ENCODE measurements around the gene CLTB.

Gene CLTB

DNA sequence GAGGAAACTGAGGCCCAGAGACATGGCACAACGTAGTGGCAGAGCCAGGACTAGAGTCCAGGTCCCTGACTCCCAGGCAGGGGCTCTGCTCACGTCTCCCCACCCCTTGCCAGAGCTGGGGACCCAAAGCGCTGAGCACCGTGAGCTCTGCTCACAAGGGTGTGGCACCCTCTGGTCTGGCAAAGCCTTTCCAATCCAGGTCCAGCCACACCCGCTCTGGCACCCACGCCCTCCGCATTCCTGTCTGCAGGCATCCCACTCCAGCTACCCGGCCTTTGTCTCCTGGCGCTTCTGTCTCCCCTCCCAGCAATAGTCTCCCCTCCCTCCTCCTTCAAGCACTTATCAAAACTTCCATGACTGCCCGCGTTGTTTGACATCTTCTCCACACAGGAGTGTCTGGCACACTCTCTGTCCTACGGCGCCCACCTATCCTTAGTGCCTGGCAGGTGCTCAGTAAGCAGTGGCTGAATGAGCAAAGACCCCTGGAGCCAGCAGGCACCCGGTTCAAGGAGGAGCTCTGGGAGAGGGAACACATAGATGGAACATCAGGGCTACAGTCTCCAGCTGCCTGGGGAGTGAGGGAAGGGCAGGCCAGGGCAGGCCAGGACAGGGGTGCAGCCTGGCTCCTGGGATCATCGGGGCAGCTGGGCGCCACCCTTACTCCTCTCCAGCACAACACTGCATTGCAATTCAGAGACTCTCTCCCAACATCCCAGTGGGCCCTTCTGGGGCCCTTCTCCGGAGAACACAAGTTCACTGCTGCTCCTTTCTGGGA, 15.8 kb downstream of the CLTB start:
- DNase-seq, result no peak

DNA sequence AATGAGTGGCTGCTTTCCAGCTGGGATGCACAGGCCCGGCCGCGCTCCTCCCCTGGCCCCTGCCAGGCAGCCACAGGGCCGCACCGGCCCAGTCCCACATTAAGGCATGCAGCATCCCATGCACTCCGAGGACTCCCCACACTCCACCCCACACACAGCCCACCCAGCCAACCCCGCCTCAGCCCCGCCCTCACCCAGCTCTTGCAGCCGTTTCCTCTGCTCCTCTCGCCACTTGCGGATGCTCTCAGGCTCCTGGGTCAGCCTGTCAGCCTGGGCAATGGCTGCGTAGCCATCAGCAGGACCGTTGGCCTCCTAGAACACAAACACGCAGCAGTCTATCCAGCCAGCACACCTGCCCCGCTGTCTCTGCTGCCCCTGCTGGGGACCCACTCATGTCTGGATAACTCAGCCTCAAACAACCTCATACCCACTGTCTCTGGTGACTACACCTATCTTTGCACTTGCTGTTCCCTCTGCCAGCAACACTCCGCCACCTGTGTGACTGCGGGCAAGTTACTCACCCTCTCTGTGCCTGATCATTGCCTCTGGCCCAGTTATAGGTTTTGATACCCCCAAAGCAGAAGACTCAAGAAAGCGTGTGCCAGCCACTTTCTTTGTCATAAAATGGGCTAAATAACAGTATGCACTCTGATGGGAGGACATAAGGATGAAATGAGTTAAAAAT, 18.5 kb downstream of the CLTB start:
- no peak for DNase-seq

DNA sequence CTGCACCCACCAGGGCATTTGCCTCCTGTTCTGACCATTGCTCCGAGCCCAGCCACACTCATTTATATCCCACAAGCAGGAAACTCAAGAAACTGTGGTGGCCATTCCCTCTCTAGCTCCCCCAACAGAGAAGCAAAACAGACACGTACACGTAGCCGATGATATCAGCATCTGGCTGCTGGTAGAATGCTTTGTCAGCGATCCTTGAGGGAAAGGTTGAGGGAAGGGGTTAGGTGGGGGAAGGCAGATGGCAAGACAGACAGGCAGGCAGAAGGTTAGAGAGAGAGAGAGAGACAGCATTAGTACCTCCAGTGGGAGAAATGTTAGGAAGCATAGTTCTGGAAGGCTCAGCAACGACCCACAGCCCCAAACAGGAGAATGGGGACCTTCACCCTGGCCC, 20.0 kb downstream of the CLTB start:
- DNase-seq, result no peak

DNA sequence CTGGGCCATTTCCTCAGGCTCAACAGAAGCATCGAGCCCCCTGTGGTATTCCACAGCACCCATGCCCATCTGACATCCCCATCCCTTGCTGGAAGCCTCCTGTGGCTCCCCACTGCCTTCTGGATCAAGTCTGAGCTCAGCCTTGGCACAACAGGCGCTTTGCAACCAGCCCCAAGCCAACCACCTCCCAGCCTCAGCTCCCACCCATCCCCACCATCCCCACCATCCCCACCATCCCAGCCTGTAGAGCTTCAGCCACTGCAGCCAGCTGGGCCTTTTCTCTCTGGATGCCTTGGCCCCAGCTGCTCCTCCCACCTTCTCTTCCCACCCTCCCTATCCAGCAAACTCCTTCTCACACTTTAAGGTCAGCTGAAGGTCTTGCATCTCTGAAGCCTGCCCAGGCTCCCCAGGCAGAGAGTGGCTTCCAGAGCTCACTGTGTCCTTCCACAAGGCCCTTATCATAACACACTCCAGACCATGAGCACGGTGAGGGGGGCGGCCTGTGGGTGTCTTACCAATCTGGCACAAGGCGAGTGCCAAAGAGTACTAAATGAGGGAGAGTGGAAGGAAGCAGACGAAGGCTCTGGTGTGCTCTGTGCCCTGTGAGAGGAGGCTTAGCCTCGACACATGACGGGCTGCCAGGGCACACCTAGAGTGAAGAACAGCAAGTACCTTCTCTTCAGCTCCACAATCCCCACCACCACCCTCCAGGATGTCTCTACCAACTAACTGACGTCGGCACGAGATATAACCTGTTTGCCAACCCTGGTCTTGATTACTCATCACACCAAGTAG, 21.3 kb downstream of the CLTB start:
- DNase-seq, result no peak

DNA sequence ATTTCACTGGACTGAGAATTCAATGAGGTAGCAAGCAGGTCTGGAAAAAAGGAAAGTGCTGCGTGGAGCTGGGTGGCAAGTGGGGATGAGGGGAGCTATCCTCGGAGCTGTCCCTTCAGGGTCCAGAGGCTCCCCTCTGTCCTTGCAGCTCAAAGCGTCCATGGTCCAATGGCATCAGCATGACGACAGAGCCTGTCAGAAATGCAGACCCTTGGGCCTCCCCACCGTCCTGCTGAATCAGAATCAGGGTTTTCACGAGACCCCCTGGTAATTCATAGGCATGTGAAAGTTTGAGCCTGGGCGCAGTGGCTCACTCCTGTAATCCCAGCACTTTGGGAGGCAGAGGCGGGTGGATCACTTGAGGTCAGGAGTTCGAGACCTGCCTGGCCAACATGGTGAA, 22.2 kb downstream of the CLTB start:
- DNase-seq, result no peak

DNA sequence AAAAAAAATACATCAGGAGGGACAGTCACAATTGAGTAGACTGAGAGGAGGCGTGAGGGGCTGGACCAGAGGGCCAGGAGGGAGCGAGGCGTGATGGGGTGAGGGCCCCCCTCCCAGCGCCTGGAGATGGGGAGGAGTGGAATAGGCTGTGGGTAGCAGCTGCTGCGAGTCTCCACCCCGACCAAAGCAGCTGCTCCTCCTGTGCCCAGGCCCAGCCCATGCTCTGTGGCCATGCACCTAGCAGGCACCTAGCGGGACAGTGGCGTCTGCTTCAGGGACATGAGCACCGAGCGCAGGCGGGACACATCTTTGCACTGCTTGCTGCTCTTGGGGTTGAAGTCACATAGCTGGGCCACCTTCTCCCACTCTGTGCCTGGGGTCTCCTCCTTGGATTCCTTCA, 23.8 kb downstream of the CLTB start:
- DNase-seq, result no peak

DNA sequence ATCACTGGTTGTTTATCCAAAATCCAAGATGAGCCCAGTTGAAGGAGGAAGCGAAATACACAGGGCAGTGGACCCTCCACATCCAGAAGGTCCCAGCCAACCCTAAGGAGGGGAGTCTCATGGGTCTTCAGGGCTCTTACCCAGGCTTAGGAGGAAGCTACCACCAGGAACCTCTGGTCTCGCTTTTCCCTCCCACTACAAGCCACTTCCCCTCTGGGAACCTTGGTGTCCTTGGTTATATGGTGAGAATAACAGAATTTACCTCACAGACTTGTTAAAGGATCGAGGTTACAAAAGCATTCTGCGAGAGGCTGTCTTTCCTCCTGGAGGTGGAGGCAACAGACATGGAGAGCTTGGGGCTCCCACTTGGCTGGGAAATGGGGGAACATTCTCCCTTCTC, 24.3 kb downstream of the CLTB start:
- no peak for DNase-seq

DNA sequence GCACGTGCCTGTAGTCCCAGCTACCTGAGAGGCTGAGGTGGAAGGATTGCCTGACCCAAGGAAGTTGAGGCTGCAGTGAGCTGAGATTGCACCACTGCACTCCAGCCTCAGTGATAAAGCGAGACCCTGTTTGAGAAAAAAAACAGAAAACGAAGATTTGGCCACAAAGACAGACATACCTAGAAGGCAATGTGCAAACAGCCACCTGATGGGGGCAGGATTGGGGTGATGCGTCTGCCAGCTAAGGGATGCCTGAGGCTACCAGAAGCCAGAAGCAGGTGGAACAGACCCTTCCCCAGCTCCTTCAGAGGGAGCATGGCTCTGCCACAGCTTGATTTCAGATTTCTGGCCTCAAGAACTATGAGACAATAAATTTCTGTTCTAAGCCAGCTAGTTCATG, 24.9 kb downstream of the CLTB start:
- DNase-seq, result no peak

DNA sequence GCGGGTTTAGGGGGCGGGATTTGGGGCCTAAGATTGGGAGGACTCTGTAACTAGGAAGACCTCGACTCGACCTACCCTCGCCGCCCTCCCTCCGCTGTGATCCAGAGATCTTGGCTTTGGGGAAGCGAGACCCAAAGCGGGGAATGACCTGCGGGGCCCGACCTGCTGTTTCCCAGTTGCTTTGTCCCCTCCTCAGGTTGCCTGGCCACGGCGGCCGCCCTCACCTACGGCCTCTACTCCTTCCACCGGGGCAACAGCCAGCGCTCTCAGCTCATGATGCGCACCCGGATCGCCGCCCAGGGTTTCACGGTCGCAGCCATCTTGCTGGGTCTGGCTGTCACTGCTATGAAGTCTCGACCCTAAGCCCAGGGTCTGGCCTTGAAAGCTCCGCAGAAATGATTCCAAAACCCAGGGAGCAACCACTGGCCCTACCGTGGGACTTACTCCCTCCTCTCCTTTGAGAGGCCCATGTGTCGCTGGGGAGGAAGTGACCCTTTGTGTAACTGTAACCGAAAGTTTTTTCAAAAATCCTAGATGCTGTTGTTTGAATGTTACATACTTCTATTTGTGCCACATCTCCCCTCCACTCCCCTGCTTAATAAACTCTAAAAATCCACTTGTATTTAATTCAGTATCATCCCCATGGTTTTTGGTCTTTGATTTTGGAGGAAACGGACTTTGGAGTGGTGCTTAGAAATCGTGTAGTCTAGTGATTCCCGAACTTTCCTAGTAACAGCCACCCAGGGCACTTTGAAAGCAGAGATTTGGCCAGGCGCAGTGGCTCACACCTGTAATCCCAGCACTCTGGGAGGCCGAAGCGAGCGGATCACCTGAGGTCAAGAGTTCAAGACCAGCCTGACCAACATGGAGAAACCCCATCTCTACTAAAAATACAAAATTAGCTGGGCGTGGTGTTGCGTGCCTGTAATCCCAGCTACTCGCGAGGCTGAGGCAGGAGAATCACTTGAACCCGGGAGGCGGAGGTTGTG, 26.9 kb downstream of the CLTB start:
- DNase-seq, result no peak

DNA sequence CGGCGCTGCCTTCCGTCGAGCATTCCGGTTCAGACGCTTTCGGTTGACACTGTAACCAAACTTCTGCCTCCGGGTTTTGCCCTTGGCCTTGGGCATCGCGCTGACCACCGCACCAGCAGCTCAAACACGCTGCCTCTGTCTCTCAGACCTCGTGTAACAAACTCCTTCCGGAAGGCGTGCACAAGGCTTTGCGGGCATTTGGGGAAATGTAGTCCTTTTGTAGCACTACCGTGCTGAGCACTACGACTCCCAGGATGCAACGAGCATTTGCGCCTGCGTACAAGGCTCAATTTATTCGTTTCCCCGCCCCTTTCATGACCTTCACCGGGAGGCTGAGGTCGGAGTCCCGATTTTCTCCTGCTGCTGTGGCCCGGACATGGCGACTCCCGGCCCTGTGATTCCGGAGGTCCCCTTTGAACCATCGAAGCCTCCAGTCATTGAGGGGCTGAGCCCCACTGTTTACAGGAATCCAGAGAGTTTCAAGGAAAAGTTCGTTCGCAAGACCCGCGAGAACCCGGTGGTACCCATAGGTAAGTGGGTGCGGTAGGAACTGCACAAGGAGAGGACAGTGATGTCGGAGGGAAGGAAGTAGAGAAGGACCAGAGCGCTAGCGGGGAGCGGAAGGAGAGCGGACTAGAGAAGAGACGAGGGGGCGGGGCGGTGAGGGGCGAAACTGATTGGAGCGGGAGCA, 27.8 kb downstream of the CLTB start, which contains the start of the genes HIGD2A and NOP16:
TSS of gene HIGD2A (plus strand) at position 308 of the 691 bp plus-strand sequence. CDS start at position 377, 69 bp downstream.
TSS of gene NOP16 (minus strand) at position 155 of the 691 bp plus-strand sequence. CDS start at position 96, 59 bp downstream.
- peak; percentile 99 for DNase-seq

DNA sequence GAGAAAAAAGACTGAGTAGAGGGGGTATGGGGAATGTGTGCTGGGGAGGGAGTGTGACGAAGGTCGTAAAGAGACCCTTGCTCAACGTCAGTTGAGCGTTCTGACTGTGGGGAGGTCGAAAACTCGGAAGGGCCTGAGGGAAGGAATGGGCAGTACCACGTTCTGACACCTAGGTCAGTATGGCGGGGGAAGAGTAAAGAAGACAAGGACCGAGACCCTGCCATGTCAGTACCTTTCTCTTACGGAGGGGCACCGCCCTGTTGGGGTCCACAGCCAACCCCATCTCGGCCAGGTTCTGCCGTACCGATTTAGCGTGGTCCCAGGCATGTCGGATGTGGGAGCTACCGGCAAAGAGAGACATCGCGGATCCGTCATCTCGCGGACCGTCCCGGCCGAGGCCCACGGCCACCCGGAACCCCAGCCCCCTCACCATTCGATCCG, 28.3 kb downstream of the CLTB start:
- DNase-seq, result no peak

DNA sequence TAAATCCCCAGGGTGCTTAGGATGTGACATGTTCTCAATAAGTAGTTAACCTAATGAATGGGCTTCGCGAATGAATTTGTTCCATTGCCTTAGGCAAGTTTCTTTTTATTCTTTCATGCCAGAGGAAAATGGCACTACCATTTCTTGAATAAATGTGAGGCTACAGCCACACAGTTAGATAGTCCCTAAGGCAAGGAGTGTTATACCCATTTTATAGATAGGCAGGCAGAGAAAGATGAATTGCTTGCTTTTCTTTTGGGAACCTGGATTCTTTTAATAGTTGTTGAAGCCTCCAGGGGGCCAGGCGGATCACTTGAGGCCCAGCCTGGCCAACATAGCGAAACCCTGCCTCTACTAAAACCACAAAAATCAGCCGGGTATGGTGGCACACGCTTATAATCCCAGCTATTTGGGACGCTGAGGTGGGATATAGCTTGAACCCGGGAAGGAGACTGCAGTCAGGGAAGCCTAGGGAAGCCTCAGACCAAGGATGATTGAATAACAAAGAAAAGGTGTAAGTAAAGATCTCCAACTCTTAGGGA, 28.9 kb downstream of the CLTB start:
- DNase-seq, result no peak

DNA sequence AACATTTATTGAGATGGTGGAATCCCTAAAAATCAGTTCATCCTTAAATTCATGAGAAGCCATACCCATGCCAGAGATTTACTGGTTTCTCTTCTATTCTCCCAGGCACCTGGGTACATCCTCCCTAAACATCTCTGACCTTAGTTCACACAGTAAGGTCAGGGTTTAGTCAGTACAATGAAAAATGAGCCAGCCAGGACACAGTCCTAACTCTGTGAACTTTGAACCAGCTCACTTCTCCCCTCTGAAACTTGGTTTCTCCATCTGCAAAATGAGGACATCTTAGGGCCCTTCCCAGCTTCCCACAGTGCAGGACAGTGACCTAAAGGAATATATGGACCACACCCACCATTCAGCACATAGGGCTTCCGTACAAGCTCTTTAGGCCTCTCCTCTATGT, 29.8 kb downstream of the CLTB start:
- no peak for DNase-seq

DNA sequence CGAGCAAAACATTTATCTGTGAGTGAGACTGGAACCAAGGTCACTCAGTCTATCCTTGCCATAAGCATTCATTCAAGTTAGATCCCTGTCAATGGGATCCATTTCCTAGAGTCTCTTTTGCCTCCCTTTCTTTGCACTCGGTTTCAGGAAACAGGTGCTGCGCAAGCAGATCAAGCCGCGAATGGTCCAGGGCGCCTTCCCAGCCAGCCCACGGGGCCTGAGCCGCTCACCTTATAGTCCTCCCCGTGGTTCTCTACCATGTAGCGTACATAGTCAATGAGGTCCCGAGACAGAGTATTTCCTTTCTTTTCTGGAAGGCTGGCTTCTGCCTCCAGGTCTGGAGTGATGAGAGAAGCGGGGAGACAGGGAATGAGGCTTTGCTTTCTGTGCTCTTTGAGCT, 31.3 kb downstream of the CLTB start:
- no peak for DNase-seq

DNA sequence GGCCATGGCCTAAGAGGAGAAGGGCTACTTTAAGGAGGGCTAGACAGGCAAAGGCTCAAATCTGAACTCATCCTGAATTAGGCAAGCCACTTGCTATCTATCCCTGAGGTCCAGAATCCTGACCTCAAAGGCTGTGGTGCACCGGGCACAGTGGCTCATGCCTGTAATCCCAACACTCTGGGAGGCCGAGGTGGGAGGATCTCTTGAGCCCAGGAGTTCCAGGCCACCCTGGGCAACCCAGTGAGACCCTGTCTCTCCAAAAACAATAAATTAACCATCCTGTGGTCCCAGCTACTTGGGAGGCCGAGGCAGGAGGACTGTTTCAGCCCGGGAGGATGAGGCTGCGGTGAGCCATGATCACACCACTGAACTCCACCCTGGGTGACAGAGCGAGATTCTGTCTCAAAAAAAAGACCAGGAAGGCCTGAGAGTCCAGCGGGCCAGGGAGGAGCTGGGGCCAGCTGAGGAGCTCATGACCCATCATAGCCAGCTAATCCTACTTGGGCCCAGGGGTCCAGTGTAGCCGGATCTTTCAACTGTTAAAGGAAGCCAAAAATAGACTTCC, 31.9 kb downstream of the CLTB start:
- DNase-seq, result no peak

DNA sequence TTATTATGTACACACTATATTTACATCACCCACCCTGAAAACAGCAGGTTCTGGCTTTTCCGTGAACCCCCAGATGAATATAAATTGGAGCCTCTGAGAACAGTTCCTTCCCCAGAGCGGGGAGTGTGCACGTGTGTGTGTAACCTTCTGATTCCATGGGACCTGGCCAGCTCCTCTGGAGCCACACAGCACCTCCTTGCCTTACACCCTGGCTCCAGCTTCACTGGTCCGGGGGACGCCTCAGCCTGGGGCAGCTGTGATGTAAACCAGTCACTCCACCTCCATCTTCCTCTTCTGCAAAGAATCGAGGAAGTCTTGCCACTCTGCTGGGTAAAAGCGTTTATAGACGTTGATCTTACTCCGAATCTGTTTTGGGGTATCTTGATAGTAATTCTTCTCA, 32.4 kb downstream of the CLTB start:
- DNase-seq, result no peak

DNA sequence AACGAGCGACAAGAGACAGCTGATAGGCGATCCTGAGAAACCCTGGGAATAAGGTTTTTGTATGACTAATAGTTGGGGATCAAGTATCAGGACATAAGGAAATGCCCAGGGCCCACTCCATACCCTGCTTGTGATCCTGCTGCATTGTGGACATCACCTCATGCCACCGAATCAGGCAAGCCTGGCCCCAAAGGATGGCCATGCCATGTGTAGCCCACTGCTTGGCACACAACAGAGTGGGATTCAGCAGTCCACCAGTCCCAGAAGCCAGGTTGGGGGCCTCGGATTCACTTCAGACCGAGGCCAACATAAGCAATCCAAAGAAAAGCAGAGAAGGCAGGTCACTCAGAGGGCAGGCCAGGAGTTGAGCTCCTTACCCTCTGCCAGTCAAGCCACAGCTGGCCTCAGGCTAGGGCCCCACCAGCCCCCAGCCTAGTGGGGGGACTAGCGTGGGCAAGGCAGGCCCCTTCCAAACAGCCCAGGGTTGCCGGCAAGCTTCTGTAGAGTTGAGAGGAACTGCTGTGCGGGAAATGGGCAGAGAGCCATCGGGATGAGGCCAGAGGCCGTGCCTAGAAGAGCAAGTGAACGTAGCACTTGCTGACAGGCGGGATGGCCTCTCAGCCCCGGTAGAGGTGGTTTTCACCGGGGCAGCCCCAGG, 33.0 kb downstream of the CLTB start:
- no peak for DNase-seq

DNA sequence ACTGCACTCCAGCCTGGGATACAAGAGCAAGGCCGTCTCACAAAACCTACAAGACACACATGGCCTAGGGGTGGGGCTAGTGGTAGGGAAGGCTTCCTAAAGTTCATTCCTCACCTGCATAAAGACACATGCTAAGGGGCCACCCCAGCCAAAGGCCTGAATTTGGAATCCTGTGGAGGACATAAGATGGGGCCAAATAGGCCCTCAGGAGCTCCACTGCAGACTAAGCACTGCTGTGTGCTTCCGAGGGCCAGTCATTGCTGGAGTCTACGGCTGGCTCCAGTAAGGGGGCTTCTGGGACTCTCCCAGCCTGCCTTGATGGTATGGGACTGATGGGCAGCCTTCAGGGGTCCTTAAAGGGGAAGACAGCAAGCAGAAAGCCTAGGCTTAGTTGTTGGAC, 33.6 kb downstream of the CLTB start:
- no peak for DNase-seq

DNA sequence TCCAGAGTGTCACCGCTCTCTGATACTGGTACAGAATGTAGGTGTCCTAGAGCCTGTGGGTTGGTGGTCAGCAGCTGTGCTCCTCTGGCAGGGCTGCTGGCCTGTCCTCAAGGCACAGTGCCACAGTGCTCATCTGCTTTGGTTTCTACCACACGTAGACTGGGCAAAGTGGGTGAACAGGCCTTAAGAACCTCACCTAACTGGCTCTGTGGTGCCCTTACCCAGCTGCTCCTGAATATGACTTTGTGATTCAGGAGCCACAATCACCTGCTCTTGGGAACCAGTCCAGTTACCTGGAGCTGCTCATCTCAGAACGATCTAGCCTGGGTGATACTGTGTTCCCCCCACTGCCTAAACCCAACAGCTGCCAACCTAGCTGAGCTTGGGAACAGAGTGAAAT, 34.4 kb downstream of the CLTB start:
- DNase-seq, result no peak

DNA sequence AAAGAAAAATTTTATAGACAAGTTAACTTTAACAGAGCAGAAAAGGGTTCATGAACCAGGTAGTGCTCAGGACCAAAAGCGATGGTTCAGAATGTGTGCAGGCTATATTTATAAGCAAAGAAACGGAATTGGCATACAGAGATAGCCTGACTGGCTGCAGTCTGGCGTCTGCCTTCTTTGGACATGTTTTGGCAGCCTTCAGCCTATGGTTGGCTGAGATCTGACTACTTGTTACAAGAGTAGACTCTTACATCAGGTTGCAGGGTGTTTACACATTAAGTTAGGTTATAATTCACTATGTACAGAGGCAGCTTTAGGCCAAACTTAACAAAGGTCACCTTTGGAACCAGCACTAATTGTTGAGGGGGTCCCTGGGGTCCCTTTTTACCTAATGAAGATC, 34.9 kb downstream of the CLTB start:
- DNase-seq, result no peak
